Pons (tissue), 1 donor: ENCODE measurements around the gene PTRHD1.
"Not testable (repeated sequence)": the region's sequence is repeated elsewhere in the genome, so short reads cannot be mapped to it uniquely, and the experiment has no call there.

Source experiments
- DNase-seq: peaks from one replicate; pipeline ENCODE4 v3.0.0-alpha.2; 2016; ENCODE audit warnings: low spot score

The PTRHD1 gene

DNA sequence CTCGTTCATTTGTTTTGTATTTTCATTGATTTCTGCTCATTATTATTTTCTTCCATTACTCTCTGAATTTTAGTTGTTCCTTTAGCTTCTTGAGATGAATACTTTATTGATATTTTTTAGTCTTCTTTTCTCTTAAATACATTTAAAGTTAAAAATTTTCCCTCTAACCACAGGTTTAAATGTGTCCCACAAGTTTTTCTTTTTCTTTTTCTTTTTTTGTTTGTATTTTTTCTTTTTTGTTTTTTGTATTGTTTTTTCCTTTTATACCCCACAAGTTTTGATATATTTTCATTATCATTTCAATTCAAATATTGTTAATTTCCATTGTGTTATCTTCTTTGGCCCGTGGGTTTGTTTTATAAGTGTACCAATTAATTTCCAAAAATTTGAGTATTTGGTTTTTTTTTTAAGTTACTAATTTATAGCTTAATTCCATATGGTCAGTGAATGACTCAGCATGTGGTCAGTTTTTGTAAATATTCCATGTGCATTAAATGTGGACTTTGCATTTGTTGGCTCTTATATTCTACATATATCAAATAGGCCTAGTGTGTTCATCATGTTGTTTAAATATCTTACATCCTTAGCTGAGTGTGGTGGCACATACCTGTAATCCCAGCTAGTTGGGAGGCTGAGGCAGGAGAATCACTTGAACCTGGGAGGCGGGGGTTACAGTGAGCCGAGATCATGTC is 16.3 kb upstream of the PTRHD1 start:
- no peak for DNase-seq

DNA sequence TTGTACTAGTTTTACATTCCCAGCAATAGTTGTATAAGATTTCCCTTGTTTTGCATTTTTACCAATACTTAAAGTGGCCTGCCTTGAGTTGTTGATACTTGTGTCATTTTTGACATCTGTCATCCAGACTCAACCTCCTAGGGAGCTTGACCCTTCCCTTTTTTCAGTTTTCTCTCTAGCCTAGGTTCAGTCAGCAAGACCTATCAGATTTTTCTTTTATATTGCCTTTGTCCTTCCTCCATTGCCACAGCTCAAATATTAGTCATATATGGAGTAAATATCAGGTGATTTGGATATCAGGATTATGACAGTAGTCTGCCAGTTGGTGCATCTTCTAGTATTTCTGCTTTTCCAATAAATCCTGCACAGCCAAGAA is 13.5 kb upstream of the PTRHD1 start:
- no peak for DNase-seq

DNA sequence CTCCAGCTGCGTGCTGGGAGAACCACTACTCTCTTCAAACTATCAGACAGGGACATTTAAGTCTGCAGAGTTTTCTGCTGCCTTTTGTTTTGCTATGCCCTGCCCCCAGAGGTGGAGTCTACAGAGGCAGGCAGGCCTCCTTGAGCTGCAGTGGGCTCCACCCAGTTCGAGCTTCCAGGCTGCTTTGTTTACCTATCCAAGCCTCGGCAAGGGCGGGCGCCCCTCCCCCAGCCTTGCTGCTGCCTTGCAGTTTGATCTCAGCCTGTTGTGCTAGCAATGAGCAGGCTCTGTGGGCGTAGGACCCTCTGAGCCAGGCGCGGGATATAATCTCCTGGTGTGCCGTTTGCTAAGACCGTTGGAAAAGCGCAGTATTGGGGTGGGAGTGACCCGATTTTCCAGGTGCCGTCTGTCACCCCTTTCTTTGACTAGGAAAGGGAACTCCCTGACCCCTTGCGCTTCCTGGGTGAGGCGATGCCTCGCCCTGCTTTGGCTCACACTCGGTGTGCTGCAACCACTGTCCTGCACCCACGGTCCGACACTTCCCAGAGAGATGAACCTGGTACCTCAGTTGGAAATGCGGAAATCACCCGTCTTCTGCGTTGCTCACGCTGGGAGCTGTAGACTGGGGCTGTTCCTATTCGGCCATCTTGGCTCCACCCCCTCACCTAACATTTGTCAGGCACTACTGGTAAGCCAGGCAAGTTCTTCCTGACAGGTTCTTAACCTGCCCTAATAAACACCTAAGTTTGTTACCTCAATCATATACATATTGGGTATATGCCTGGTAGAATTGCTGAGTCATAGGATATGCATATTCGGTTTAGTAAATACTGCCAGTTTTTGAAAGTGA is 12.8 kb upstream of the PTRHD1 start:
- DNase-seq = not testable (repeated sequence)

DNA sequence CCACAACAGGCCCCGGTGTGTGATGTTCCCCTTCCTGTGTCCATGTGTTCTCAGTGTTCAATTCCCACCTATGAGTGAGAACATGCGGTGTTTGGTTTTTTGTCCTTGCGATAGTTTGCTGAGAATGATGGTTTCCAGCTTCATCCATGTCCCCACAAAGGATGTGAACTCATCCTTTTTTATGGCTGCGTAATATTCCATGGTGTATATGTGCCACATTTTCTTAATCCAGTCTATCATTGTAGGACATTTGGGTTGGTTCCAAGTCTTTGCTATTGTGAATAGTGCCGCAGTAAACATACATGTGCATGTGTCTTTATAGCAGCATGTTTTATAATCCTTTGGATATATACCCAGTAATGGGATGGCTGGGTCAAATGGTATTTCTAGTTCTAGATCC is 7.3 kb upstream of the PTRHD1 start:
- not testable (repeated sequence) for DNase-seq

DNA sequence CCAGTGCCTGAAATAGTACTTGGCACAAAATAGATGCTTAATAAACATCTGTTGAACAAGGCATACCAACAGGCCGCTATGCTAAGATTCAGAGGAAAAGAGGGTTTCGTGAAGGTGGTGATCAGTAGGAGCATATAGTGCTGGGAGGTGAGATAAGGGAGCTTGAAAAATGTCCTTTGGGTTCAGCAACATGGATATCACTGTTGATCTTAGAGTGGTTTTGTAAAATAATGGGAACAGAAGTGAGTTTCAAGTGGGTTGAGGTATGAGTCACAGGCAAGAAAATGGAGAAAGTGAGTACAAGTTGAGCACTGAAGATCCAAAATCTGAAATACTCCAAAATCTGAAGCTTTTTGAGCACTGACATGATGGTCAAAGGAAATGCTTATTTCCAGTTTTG is 4.5 kb upstream of the PTRHD1 start:
- no peak for DNase-seq

DNA sequence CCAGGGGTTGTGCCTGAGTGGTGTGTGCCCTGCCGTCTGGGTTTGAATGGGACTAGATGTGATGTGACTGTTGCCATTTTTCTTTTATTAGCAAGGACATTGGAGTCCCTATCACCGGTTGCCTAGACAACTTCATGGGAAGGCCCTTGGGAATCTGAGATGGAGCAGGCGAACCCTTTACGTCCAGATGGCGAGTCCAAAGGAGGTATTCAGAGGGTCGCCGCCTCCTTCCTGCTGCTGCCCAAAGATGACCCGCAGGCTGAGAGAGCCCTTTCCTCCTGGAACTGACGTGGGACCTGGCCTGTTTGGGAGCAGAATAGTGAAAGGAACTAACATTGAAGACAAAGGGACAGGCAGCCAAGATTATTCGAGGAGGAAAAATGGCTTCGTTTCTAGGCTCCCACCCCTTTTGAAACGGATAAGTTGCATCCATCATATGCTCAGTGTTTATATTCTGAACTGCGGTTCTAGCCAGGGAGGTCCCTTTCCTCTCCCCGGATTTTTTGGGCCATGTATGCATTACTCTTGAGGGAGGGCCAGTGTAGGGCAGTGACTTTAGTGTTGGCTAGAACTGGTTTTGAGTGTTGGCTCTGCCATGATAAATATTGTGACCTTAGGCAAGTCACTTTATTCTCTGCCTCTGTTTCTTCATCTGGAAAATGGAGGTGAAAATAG is 707 bp upstream of the PTRHD1 start:
- no peak for DNase-seq

DNA sequence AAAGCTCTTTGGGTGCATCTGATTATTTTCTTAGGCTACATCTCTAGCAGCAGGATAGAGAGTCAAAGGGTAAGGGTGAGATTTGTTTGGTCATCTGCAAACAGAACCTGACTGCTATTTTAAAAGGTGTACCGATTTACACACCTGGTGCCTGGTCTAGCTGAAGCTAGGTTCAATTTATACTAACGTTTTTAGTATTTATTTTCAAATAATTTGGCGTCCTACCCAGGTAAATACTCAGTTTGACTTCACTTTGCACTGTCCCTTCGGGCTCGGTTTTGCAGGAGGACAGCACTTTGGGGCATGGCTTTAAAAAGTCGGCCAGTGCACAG is 683 bp downstream of the PTRHD1 start:
- peak; percentile 14 for DNase-seq

DNA sequence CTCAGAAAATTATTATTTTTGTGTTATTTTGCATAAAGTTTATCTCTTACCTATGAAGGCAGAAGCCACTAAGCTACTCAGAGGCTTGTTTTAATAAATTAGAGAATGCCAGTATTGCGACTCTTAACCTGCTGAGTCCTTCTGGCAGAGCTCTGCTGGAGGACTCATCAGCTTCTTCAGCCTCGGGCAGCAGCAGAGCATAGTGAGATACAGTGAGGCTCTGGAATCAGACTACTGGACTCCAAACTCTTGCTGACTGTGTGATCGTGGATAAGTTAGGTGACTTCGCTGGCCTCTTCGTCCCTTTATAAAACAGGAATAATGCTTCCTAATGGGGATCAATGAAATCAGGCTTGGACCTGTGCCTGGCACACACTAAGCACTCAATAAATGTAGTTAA is 1.7 kb downstream of the PTRHD1 start:
- no peak for DNase-seq

DNA sequence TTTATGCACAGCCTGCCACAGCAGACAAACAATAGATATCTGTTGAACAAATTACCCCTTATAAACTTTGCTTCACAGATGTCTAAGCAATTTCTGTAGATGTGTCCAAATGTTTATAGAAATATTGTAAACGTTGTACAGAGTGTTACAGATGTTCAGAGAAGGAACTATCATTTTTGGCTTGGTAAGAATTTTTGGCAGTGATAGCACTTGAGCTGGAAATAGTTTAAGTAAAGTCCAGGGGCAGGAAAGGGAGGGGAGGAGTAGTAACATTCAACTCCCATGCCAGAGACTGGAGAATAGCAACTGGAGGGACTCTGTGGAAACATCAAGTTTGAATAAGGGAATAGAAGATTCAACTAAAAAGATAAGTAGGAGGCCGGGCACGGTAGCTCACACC is 4.4 kb downstream of the PTRHD1 start:
- DNase-seq = no peak

DNA sequence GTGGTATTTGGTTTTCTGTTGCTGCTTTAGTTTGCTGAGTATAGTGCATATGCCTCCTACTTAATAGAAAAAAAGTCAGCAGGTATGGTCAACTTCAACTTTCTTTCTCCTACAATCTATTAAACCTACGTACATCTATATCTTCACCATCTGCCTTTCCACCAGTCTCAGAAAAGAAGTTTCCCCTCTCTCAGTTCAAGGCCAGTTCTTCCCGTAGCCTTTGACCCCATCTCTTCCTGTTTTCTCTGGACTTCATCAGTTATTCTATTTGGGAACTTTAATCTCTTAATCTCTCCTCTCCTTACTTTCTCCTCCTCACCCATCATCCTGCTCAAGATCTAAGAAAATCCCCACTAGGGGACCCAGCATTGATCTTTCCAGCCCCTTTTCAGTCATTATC is 5.7 kb downstream of the PTRHD1 start:
- no peak for DNase-seq

DNA sequence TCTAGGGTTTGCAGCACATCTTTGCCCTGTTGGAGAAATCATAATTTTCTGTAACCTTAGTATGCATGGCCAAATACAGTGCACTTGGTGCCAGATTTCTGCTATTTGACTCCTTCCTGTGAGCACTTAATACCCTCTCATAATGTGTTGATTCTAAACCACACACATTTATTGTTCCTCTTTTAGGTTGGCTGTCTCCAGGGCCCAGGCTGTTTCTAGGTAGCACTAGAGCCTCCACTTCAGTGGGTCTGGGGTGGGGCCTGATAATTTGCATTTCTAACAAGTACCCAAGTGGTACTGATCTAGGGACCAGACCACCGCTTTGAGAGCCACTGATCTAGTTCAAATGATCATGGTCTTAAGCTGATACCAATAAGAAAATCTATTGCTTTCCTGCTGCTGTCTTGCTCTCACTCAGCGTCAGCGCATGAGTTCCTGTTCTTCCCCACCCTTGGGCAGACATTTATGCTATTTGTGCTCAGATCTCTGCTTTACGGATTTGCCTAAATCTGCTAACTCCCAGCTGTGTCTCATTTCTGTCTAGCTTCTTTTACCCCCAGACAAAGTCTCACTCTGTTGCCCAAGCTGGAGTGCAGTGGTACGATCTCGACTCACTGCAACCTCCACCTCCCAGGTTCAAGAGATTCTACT is 7.4 kb downstream of the PTRHD1 start:
- no peak for DNase-seq

DNA sequence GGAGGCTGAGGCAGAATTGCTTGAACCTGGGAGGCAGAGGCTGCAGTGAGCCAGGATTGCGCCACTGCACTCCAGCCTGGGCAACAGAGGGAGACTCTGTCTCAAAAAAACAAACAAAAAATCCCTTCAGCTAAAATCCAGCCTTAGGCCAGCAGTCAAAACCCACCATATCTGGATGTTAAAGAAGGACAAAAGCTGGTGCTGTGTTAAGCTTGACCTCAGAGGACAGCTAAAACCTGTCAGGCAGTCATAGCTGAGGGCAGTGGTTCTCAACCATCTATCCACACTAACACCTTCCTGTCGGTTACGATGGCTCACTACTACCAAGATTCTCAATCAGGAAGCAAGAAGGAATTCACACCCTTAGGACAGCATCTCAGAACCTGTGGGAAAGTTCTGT is 9.6 kb downstream of the PTRHD1 start:
- no peak for DNase-seq

DNA sequence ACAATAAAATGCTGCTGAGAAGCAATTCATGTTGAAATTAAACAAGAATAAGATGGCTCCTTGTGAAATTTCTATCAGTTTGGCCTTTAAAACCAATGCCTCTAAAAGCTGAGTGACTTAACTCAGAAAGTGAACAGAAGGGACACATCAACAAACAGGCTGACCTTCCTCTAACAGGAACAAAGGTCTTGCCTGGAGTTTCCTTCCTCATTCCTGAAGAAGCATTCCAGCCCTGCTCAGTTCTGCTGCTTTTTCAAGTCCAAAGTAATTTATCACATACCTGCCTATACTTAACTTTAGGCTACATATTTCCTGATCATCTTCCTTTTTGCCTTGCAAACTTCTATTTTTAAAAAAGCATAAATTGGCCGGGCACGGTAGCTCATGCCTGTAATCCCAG is 14.1 kb downstream of the PTRHD1 start:
- DNase-seq = no peak

DNA sequence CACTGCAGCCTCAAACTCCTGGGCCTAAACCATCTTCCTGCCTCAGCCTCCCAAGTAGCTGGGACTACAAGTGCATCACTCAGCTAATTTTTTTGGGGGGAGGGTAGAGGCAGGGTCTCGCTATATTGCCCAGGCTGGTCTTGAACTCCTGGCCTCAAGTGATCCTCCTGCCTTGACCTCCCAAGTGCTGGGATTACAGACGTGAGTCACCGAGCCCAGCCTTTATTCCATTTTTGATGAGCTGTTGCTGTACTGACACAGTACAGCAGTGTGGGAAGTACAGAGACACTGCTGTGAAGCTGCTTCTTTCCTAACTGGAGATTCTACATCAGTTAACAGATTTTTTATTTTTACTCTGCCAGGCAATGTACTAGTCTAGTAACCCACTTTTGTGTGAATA is 18.8 kb downstream of the PTRHD1 start:
- no peak for DNase-seq

DNA sequence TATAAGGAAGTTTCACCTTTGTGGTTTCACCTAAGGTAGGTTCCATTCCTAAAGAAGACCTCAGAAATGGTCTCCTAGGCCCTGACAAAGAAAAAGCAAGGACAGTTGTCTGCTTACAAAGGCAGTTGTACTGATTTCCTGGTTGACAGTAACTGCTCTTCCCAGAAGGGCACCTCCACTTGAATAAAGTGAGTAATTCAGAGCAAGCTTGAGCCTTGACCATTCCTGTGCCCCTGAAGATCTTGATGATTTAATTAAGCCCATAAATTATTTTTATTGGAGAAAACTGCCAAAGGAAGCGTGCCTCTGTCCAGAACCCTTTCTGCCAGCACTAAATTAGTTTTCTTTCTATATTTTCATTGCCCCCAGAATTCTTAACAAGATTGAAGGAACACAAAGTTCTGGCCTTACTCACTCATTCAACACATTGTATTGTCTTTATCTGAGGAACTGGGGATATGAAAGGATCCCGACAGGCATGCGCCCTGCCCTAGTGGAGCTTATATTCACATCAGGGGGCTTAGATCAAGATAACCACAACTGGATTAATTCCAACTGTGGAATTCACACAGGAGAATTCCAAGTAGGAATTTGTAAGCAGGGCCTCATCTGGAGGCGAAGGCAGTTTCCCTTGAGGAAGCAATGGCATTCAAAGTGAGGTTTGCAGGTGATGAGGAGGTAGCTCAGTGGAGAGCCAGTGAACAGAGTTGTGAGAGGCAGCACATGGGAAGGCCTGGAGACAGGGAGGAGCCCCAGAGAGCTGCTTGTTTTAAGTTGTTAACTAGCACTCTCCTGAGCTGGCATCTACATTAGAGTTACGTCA is 21.2 kb downstream of the PTRHD1 start:
- no peak for DNase-seq

DNA sequence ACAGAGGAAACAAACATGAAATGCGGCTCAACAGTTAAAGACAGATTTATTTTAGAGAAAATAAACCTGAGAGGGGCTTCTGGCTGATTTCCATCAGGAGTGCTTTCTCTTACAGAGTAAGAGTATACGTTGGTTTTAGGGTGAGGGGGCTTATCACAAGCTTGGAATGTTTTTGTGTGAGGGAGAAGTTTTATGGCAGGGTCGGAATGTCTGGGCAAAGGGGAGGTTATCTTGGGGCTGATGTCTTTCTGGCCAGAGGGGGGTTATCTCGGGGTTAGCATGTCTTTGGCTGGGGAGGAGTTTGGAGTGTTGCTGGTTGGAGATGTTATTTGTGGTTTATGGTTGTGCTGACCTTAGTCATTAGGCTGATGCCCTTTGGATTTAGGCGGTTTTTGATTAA is 22.1 kb downstream of the PTRHD1 start:
- DNase-seq = no peak

DNA sequence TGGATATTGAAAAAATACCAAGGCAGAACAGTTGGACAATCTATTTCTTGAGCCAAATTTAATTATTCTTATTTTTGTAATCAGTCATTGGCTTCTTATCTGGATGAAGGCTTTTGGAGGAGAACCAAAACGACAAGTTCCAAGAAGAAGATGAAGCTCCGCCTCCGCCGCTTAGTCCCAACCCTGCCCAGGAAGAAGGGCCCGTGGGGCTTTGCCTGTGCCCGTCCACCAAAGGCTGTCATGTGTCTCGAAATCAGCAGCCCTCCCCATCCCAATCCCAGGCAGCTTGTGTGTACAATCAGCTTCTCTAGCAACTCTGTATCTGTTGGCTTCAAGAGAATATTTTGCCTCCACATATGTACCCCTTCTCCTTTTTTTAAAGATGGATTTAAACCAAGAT is 24.6 kb downstream of the PTRHD1 start:
- no peak for DNase-seq

DNA sequence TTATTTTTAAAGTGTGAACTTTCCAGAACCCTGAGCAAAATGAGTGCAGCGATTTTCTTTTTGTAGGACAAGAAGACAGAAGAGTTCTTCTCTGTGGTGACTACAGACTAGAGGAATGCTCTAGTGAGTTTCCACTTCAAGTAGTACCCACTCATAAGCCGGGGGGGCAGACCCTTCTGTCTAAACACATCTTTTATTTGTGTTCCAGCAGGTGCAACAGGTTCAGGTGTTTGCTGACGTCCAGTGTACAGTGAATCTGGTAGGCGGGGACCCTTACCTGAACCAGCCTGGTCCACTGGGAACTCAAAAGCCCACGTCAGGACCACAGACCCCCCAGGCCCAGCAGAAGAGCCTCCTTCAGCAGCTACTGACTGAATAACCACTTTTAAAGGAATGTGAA is 25.2 kb downstream of the PTRHD1 start:
- no peak for DNase-seq

DNA sequence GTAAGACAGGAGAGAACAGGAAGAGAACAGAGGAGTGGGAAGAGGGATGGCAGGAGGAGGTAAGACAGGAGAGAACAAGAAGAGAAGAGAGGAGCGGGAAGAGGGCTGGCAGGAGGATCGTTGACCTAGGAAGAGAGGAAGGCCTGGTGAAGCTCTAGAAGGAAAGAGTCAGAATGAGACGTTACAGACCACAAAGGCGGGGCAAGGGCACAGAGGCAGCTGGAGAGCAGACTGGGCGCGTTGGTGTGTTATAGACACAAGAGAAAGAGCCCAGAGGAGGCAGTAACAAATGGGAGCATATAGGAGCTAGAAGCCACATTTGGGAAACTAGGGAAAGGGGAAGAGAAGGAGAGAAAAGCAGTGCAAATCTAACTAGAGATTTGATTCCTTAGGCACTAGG is 26.6 kb downstream of the PTRHD1 start:
- DNase-seq = no peak

DNA sequence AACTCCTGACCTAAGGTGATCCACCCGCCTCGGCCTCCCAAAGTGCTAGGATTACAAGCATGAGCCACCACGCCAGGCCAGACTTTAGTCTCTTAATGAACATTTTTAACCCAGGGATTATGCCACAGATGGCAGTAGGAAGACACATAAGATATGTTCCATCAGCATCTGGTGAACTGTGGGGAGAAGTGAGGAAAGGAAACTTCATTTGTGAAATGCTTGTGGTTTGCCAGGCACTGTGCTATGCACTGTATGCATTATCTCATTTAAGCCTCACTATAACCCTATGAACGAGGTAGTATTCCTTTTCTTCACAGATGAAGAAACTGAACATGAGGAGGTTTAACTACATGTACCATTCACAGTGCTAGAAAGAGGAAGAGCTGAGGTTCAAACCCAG is 29.3 kb downstream of the PTRHD1 start:
- no peak for DNase-seq

DNA sequence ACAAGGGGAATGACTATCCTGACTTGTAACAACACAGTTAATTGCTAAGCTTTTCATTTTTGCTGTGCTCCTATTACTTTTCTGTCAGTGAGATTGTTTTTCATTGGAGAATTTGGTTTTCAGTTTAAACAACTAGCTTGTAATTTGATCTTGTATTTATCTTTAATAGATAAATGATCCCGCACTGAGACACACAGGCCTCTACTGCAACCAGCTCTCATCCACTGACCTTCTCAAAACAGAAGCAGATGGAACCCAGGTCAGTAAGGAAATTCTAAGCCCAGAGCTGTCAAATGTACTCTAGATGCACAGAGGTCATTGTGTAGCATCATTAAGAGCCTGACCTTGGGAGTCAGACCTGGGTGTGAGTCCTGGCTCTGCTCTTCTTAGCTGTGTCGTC is 30.7 kb downstream of the PTRHD1 start:
- DNase-seq = no peak

DNA sequence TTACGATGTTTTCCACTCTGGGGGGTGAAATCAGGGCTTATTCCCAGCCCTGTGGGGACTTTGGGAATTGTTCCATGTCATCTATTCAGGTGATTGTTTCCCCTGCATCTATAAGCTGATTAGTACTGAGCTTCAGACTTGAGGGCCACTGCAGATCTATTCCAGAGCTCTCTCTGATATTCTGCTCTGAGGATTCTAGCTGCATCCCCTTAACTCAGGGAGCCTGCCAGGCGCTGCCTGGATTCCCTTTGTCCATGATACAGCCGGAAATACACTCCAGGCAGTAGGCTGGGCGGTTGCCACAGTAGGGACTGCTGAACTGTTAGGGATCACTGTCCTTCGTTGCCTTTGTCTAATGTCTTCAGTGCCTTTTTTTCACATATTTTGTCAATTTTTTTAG is 31.3 kb downstream of the PTRHD1 start:
- peak; percentile 20 for DNase-seq
